ENCODE results near the gene MATN3.

Gene MATN3

DNA sequence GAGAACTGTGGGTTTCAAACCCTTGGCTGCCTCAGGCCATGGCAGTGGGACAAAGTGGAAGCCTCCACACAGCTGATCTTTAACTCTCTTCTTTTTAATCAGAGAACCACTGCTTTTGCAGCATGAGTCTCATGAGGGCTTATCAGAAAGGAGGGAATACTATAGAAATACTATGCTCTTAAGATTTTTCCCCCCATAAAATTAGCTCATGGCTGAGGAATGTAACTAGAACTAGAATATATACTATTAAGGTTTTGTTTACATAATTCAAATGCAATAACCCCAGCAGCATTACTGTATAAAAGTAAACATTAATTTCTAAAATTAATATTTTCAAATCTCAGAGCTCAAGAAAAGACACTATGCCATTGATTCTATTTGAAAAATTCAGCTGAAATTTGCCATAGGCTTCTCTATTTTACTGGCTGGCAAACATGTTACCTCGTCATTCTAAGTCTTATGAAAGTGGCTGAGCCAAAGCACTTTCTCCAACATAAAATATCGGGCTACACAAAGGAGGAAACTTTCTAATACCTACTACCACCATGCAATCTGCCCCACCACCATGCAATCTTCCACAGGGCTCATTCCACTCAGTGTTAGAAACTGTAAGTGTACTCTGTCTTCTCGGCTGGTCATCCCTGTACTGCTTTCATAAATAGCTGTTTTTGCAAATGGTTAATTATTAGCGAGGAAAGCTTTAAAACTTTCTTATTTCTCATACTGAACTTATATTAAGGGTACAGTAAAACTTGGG is 65.1 kb downstream of the MATN3 start:
- H3K4me3 ChIP-seq (ENCODE audit: low read length) = no peak overlapping the region
- no peak for TF ChIP-seq ZNF274 (IDR thresholded peaks at IDR 0.05; ENCODE audit: low read depth, low read length)

DNA sequence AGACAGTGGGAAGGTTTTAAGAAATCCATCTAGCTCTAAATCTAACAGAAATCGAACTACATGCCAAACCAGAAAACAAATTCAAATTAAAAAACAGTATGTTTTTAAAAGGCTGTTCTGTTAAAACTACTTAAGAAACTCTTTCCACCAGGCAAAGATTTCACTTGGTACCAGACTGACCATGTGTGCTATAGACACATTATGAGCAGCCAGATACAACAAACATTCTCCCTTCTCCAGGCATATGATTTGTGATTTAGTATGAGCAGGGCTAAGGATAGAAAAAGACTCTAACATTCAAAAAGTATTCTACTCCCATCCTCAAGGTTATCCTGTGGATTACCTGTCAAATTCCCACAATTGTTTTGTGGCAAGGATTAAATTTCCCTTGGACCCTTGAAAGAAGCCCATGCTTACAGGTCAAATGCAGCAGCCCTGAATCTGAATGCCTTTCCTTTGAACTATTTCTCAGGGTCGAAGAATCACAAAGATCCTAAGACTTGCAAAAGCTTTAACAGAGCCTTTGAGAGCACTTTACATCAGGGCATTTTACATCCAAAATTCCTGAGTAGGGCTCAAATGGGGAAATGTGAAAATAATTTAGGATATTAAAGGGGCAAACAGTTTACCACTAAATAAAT is 68.1 kb downstream of the MATN3 start:
- no peak for TF ChIP-seq ZNF274 (IDR thresholded peaks at IDR 0.05; ENCODE audit: low read depth, low read length)
- H3K4me3 ChIP-seq (ENCODE audit: low read length) = no peak overlapping the region

DNA sequence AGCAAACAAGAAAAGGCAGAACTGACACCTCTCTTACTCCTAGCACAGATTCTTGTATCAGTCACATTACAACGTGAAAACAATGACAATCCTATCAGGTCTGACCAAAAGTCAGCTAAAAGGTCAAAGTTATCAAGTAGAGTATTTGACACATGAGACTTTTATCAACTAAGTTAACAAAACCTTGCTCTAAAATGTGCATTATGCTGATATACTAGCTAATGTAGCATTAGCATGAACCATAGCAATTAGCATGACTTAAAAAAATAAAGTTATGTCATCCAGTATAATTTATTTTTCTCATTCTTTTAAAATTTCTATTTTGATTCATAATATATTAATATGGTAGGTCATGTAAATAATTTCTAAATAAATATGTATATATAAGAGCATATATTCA is 69.3 kb downstream of the MATN3 start:
- no peak for TF ChIP-seq ZNF274 (IDR thresholded peaks at IDR 0.05; ENCODE audit: low read depth, low read length)
- no peak overlapping the region for H3K4me3 ChIP-seq (ENCODE audit: low read length)

DNA sequence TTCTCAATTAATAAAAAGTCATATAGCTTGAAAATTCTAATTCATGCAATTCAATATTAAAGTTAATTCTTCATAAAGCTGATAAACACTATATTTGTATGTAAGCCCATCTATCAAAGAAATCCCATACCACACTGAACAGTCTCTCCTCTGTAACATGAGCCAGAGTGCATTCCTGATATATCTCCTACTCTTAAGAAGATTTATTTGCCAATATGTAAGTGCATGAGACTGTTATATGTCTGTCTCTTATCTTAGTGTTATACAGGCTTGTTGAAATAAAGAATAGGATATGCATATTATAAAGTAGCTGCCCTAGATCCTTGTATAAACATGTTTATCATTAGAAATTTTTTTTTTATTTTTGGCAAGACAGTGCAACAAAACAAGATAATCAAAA is 70.3 kb downstream of the MATN3 start:
- no peak overlapping the region for H3K4me3 ChIP-seq (ENCODE audit: low read length)
- TF ChIP-seq ZNF274 (IDR thresholded peaks at IDR 0.05; ENCODE audit: low read depth, low read length) = no peak

Data from GM08714 (cell line).